Uterus (tissue), 2 donors: ENCODE measurements around the gene GJA10.

ENCODE experiments used
- POLR2A ChIP-seq, 2 donors: fragments of 450-650 bp; IDR thresholded peaks; one replicate each; pipeline ENCODE4 v1.6.1; 2016; ENCODE audit warnings: antibody characterized with exemption in 2 of 2, mild to moderate bottlenecking in 1 of 2, moderate library complexity in 1 of 2
- TF ChIP-seq, protein P1 (sequence below), 4 experiments: fragments of 200-600 bp in 2 of 4; fragments of 450-650 bp in 2 of 4; sonication (generic) in 2 of 4; IDR thresholded peaks; one replicate each; pipeline ENCODE4 v1.5.1; 2016 to 2019; ENCODE audit warnings: antibody characterized with exemption in 4 of 4, mild to moderate bottlenecking in 2 of 4, moderate library complexity in 1 of 4

- TF ChIP-seq, protein P1, sequence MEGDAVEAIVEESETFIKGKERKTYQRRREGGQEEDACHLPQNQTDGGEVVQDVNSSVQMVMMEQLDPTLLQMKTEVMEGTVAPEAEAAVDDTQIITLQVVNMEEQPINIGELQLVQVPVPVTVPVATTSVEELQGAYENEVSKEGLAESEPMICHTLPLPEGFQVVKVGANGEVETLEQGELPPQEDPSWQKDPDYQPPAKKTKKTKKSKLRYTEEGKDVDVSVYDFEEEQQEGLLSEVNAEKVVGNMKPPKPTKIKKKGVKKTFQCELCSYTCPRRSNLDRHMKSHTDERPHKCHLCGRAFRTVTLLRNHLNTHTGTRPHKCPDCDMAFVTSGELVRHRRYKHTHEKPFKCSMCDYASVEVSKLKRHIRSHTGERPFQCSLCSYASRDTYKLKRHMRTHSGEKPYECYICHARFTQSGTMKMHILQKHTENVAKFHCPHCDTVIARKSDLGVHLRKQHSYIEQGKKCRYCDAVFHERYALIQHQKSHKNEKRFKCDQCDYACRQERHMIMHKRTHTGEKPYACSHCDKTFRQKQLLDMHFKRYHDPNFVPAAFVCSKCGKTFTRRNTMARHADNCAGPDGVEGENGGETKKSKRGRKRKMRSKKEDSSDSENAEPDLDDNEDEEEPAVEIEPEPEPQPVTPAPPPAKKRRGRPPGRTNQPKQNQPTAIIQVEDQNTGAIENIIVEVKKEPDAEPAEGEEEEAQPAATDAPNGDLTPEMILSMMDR (IDR thresholded peaks at IDR 0.05): no peak
- TF ChIP-seq POLR2A (IDR thresholded peaks at IDR 0.05): no peak
Measured at GRCh38 chr6:89910902-89911240, 16.6 kb downstream of the GJA10 start.
